Measurements from ENCODE around the gene FGA.
"Not testable (repeated sequence)": the region's sequence is repeated elsewhere in the genome, so short reads cannot be mapped to it uniquely, and the experiment has no call there.

FGA gene

DNA sequence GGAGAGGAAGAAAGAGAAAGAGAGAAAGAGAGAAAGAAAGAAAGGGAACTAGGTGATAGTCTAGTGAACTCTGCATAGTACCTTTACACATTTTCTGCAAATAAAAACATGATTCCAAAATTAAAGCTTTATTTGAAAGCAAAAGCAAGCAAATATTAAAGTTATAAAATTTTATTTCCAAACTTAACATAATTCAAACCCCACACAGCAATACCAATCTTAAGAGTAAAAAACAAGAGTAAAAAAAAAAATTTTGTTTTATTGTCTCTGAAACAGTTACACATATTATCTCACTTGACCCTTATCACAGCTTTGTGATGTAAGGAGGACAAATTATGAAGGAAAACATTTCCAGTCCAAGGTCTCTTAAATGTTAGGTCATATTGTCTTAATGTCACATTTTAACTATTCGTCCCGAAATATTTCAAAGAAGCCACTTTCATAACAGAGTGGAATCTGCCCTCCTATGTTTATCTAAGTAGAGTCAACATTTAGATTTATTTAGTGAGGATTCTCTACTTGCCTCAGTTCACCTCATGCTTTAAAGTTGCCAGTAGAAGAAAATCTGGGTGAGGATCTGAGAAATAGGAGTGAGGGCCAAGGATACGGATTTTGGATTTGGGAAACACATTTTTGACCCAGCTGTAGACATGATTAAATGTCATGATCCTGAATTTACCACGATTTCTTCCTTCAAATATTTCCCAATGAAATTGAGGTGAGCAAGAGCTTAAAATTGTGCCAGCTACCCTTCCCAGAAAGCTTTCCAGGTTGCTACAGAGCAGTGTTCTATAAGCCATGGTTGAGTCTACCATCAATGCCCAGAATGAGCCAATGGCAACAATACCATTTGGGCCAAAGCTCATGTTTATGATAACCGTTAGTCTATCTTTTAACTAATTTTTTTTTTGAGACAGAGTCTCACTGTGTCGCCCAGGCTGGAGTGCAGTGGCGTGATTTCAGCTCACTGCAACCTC is 7.5 kb upstream of the FGA start:
- Mint-ChIP-seq H3K4me3 (no peak overlapping the region), H3K27ac (no peak overlapping the region), H3K36me3 (no peaks in the 10 kb centered on the region), H3K4me1 (no peaks in the 10 kb centered on the region), H3K27me3 (peaks cover 11 to 29% of the 10 kb centered on the region in 2 donors), H3K9me3 (no peaks in the 10 kb centered on the region)
- no peak for ATAC-seq (replicated peaks)
- DNase-seq: no peak

DNA sequence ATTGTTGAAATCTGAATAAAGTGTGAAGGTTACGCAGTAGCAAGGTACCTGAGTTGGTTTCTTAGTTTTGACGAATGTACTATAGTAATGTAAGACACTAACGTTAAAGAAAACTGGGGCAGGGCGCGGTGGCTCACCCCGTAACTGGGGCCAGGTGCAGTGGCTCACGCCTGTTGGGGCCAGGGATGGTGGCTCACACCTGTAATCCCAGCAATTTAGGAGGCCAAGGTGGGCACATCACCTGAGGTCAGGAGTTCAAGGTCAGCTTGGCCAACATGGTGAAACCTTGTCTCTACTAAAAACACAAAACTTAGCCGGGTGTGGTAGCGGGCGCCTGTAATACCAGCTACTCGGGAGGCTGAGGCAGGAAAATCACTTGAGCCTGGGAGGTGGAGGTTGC is 6.7 kb upstream of the FGA start:
- not testable (repeated sequence) for ATAC-seq (replicated peaks); H3K27ac Mint-ChIP-seq; H3K36me3 Mint-ChIP-seq; H3K4me3 Mint-ChIP-seq; H3K9me3 Mint-ChIP-seq; H3K4me1 Mint-ChIP-seq; DNase-seq
- H3K27me3 Mint-ChIP-seq: peaks cover 11 to 24% of the 10 kb centered on the region in 2 donors

GRCh38 chr4:154595807-154596206 is 5.3 kb upstream of the FGA start:
- H3K27me3 Mint-ChIP-seq: peaks cover 12 to 21% of the 10 kb centered on the region in 2 donors
- H3K4me1 Mint-ChIP-seq: no peaks in the 10 kb centered on the region
- no peak overlapping the region for H3K27ac Mint-ChIP-seq
- ATAC-seq (replicated peaks): no peak
- no peak overlapping the region for H3K4me3 Mint-ChIP-seq
- H3K9me3 Mint-ChIP-seq: no peaks in the 10 kb centered on the region
- DNase-seq: no peak
- H3K36me3 Mint-ChIP-seq: no peaks in the 10 kb centered on the region

DNA sequence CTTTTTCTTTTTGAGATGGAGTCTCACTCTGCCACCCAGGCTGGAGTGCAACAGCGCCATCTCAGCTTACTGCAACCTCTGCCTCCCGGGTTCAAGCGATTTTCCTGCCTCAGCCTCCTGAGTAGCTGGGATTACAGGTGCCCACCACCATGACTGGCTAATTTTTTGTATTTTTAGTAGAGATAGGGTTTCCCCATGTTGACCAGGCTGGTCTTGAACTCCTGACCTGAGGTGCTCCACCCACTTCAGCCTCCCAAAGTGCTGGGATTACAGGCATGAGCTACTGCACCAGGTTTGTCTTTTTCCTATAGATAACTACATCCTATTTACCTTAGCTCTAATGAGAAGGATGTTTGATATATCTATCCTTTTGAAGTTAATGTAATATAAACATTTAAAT is 3.8 kb upstream of the FGA start:
- H3K4me1 Mint-ChIP-seq; ATAC-seq (replicated peaks); H3K9me3 Mint-ChIP-seq; DNase-seq; H3K36me3 Mint-ChIP-seq; H3K27ac Mint-ChIP-seq; H3K4me3 Mint-ChIP-seq: not testable (repeated sequence)
- H3K27me3 Mint-ChIP-seq: peaks cover 21 to 27% of the 10 kb centered on the region in 2 donors

DNA sequence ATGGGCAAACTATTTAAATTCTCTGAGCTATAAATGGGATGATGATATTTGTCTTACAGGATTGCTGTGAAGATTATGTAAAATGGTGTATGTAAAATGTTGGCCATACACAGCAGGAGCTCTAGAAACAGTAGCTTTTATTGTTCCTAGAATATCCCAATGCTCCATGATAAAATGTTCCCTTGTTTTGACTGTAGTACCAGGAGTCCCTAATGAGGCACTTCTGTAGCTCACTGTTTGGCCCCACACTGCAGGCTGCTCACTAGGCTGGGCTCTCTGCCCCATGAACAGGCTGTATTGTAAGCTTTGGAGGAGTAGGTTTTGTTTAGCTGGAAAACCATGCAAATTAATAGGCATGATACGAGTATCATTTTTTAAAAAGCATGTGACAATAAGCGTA is 3.3 kb upstream of the FGA start:
- no peak for ATAC-seq (replicated peaks)
- H3K9me3 Mint-ChIP-seq: no peaks in the 10 kb centered on the region
- H3K4me1 Mint-ChIP-seq: no peaks in the 10 kb centered on the region
- peaks cover 21 to 29% of the 10 kb centered on the region in 2 donors for H3K27me3 Mint-ChIP-seq
- H3K27ac Mint-ChIP-seq: no peak overlapping the region
- H3K36me3 Mint-ChIP-seq: no peaks in the 10 kb centered on the region
- no peak overlapping the region for H3K4me3 Mint-ChIP-seq
- no peak for DNase-seq

GRCh38 chr4:154591890-154592289 is 1.3 kb upstream of the FGA start:
- no peak overlapping the region for H3K4me3 Mint-ChIP-seq
- no peaks in the 10 kb centered on the region for H3K9me3 Mint-ChIP-seq
- ATAC-seq (replicated peaks) (no peak), DNase-seq (no peak)
- no peaks in the 10 kb centered on the region for H3K4me1 Mint-ChIP-seq
- no peak overlapping the region for H3K27ac Mint-ChIP-seq
- peaks cover 17 to 36% of the 10 kb centered on the region in 2 donors for H3K27me3 Mint-ChIP-seq
- H3K36me3 Mint-ChIP-seq: no peaks in the 10 kb centered on the region

- Mint-ChIP-seq H3K27ac (no peak overlapping the region), H3K4me1 (no peaks in the 10 kb centered on the region), H3K9me3 (no peaks in the 10 kb centered on the region), H3K4me3 (no peak overlapping the region), H3K27me3 (peaks cover 27 to 50% of the 10 kb centered on the region in 2 donors), H3K36me3 (no peaks in the 10 kb centered on the region)
- DNase-seq: no peak
- ATAC-seq (replicated peaks): no peak
Observed at GRCh38 chr4:154589296-154590197, 995 bp downstream of the FGA start.

DNA sequence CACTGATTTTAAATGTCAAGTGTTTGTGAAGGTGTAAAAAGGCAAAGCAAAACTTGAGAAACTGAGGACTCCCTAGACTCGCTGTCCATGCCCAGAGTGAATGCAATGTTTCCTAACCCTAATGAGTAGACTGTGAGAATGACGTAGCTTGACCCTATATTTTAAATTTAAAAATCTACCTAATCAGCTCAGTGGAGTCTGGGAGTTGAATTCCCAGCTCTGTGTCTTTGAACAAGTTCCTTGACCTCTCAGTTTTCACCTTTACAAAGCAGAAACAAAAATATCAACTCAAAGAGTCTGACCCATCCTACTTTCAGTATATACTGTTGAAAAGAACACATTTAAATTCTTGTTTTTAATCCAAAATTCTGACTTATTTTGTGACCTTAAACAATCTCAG is 2.3 kb downstream of the FGA start:
- no peaks in the 10 kb centered on the region for H3K9me3 Mint-ChIP-seq
- ATAC-seq (replicated peaks) (no peak), DNase-seq (no peak)
- peaks cover 25 to 47% of the 10 kb centered on the region in 2 donors for H3K27me3 Mint-ChIP-seq
- no peaks in the 10 kb centered on the region for H3K36me3 Mint-ChIP-seq
- H3K4me3 Mint-ChIP-seq: no peak overlapping the region
- no peak overlapping the region for H3K27ac Mint-ChIP-seq
- no peaks in the 10 kb centered on the region for H3K4me1 Mint-ChIP-seq

- H3K27ac Mint-ChIP-seq: no peak overlapping the region
- H3K4me1 Mint-ChIP-seq: no peaks in the 10 kb centered on the region
- peaks cover 25 to 51% of the 10 kb centered on the region in 2 donors for H3K27me3 Mint-ChIP-seq
- ATAC-seq (replicated peaks) (no peak), DNase-seq (no peak)
- no peak overlapping the region for H3K4me3 Mint-ChIP-seq
- H3K36me3 Mint-ChIP-seq: no peaks in the 10 kb centered on the region
- H3K9me3 Mint-ChIP-seq: no peaks in the 10 kb centered on the region
Observed at GRCh38 chr4:154586296-154587033, 4.1 kb downstream of the FGA start.

GRCh38 chr4:154585369-154586018 is 5.0 kb downstream of the FGA start:
- H3K27ac Mint-ChIP-seq: no peak overlapping the region
- no peaks in the 10 kb centered on the region for H3K4me1 Mint-ChIP-seq
- H3K27me3 Mint-ChIP-seq: peaks cover 25 to 47% of the 10 kb centered on the region in 2 donors
- no peak for DNase-seq
- H3K9me3 Mint-ChIP-seq: no peaks in the 10 kb centered on the region
- H3K4me3 Mint-ChIP-seq: no peak overlapping the region
- H3K36me3 Mint-ChIP-seq: no peaks in the 10 kb centered on the region
- no peak for ATAC-seq (replicated peaks)

DNA sequence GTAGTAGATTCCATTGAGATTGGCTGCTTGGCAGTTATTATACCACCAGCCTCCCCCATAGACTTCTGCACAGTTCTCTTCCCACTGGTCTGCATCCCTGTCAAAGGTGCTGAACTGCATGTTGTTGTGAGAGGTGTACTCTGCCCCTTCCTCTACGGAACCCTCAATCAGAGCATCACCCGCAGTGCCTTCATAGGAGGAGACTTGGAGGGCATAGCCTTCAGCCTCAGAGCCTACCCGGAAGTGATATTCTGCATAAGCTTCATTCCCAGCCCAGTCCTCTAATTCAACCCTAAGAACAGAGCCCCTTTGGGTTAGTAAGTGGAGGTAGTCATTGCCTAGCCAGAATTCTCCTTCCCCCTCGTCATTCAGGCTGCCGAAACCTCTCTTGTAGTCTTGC is 6.3 kb downstream of the FGA start:
- Mint-ChIP-seq H3K36me3 (no peaks in the 10 kb centered on the region), H3K9me3 (no peaks in the 10 kb centered on the region), H3K27ac (no peak overlapping the region), H3K4me3 (no peak overlapping the region), H3K27me3 (peaks cover 24 to 37% of the 10 kb centered on the region in 2 donors), H3K4me1 (no peaks in the 10 kb centered on the region)
- DNase-seq (no peak), ATAC-seq (replicated peaks) (no peak)

DNA sequence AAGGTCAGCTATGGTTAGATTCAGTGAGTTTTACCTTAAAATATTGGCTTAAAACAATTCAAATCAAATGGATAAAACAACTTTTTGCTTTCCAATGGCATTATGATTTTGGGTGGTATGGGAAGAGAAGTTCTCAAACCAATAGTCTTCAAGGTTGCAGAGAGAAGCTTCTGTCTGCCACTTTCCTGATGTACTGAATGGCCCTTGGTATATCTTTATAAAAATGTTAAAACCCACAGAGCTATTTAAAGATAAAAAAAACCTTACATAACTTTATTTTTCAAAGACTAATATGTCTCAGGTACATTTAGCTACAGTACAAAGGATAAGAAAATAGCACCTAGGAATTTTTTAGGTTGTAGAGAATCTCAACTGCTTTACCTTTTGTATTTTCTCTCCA is 6.9 kb downstream of the FGA start:
- ATAC-seq (replicated peaks) (no peak), DNase-seq (no peak)
- H3K4me3 Mint-ChIP-seq: no peak overlapping the region
- no peaks in the 10 kb centered on the region for H3K9me3 Mint-ChIP-seq
- H3K27me3 Mint-ChIP-seq: peaks cover 28 to 40% of the 10 kb centered on the region in 2 donors
- no peaks in the 10 kb centered on the region for H3K4me1 Mint-ChIP-seq
- no peaks in the 10 kb centered on the region for H3K36me3 Mint-ChIP-seq
- no peak overlapping the region for H3K27ac Mint-ChIP-seq

DNA sequence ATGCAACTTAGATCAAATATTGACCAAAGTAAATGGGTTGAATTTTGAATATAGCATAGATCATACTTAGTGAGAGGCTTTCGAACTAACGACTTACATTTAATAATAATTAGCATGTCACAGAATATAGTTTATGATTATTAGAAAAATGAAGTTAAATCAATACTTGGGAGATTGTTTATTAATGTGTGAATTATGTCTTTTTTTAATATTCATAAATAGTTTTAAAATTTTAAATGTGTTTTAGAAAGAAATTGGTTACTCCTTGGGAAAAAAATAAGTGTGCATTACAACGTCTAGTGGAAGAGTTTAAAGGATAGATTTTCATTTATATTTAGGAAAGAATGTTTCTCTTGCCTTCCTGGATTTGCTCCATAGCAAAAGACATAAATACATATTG is 7.3 kb downstream of the FGA start:
- Mint-ChIP-seq H3K27ac (no peak overlapping the region), H3K36me3 (no peaks in the 10 kb centered on the region), H3K4me1 (no peaks in the 10 kb centered on the region)

DNA sequence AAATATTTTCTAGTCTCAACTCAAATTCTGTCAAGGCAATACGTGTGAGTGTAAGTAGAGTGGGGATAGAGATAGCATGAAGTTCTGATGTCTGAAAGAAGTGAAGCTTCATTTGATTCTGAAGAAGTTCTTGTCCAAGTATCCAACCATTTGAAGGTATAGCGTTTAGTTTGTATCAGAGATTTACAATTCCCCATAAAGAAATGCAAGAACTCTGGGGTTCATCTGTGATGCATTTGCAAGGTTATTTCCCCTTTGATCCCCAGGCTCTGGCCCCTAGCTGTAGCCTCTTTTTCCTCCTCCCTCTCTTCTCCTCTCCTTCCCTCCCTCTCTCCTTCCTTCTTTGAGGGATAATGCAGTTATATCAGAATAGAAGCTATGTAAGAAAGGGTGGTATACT is 7.8 kb downstream of the FGA start:
- H3K36me3 Mint-ChIP-seq: no peaks in the 10 kb centered on the region
- DNase-seq (no peak), ATAC-seq (replicated peaks) (no peak)
- H3K9me3 Mint-ChIP-seq: no peaks in the 10 kb centered on the region
- H3K4me1 Mint-ChIP-seq: no peaks in the 10 kb centered on the region
- no peak overlapping the region for H3K27ac Mint-ChIP-seq
- no peak overlapping the region for H3K4me3 Mint-ChIP-seq
- peaks cover 28 to 39% of the 10 kb centered on the region in 2 donors for H3K27me3 Mint-ChIP-seq

More for the DNA sequence above, 7.3 kb downstream of the FGA start:
- no peaks in the 10 kb centered on the region for H3K9me3 Mint-ChIP-seq
- H3K27me3 Mint-ChIP-seq: peaks cover 28 to 40% of the 10 kb centered on the region in 2 donors
- H3K4me3 Mint-ChIP-seq: no peak overlapping the region
- DNase-seq (no peak), ATAC-seq (replicated peaks) (no peak)

Data from stimulated activated naive B cell treated with anti-CD40 and anti-IgM and Interleukin-4, amounts not matched to agents 10 μg/mL and 1 μg/mL and 100 μg/mL, for 72 hours (primary cell).